PC-3 (cell line): Measurements from ENCODE around the gene INPPL1. TPM values are rescaled to one million over a fixed set of nuclear protein-coding genes. Genes with fewer than 3 reads are reported as not detected.
A peak's percentile ranks its signal among the peaks of the same experiment; 100 is the strongest.

ENCODE experiments used
- ATAC-seq: fragments of 200-7000 bp; cut with Tn5 transposase; 2 replicates; pipeline ENCODE4 v1.9.1; 2020; ENCODE audit warnings: mild to moderate bottlenecking, moderate library complexity
- Bru-seq: library from RNA; stranded (reverse); fragments of 400-500 nt; gene quantifications from one replicate; lab custom pipeline; 2021; lab: Mats Ljungman, UMichigan
- BruChase-seq, 2 experiments: library from RNA; stranded (reverse); fragments of 400-500 nt; gene quantifications; one replicate each; lab custom pipeline; 2021; lab: Mats Ljungman, UMichigan
- BruUV-seq: library from RNA; stranded (reverse); fragments of 400-500 nt; replicated peaks from 2 replicates; lab custom pipeline; 2021; lab: Mats Ljungman, UMichigan
- CTCF ChIA-PET: fragments of 300-600 bp; sonication (Branson Sonifier 250); formaldehyde crosslinking; loops from one replicate; lab custom pipeline; 2022; ENCODE audit warnings: antibody characterized with exemption; lab: Charles Lee
- POLR2A ChIA-PET: fragments of 300-600 bp; sonication (Branson Sonifier 250); formaldehyde crosslinking; loops from one replicate; lab custom pipeline; 2022; ENCODE audit warnings: antibody characterized with exemption; ENCODE audit not compliant: unreplicated experiment; lab: Charles Lee
- DNase-seq: peaks from one replicate; pipeline ENCODE4 v3.0.0-alpha.2; 2015
- H2AFZ ChIP-seq: fragments of 300-600 bp; sonication (generic); 2 replicates; pipeline ENCODE4 v1.6.0; 2016; ENCODE audit warnings: antibody characterized with exemption, low read length
- H3F3A ChIP-seq: fragments of 300-600 bp; sonication (generic); one replicate; pipeline ENCODE4 v1.6.0; 2017; ENCODE audit warnings: antibody characterized with exemption, low read length, control low read depth, mild to moderate bottlenecking; ENCODE audit not compliant: unreplicated experiment
- H3K27ac ChIP-seq: fragments of 300-600 bp; sonication (generic); 2 replicates; pipeline ENCODE4 v1.5.1; 2016; ENCODE audit warnings: mild to moderate bottlenecking, low read length
- H3K27me3 ChIP-seq: fragments of 300-600 bp; sonication (generic); 2 replicates; pipeline ENCODE4 v1.6.1; 2016; ENCODE audit warnings: low read length, mixed read lengths
- H3K36me3 ChIP-seq: fragments of 300-600 bp; sonication (generic); 2 replicates; pipeline ENCODE4 v1.6.1; 2016; ENCODE audit warnings: low read depth, mixed run types, low read length, mixed read lengths
- H3K4me1 ChIP-seq: fragments of 300-600 bp; sonication (generic); 2 replicates; pipeline ENCODE4 v1.5.1; 2016; ENCODE audit warnings: low read length; ENCODE audit not compliant: insufficient read depth
- H3K4me2 ChIP-seq: fragments of 300-600 bp; sonication (generic); 2 replicates; pipeline ENCODE4 v1.6.0; 2016; ENCODE audit warnings: low read length
- H3K4me3 ChIP-seq: fragments of 300-600 bp; sonication (generic); 2 replicates; pipeline ENCODE4 v1.5.1; 2016; ENCODE audit warnings: mild to moderate bottlenecking, low read length, mixed read lengths
- H3K79me2 ChIP-seq: fragments of 300-600 bp; sonication (generic); 2 replicates; pipeline ENCODE4 v1.6.1; 2017; ENCODE audit warnings: low read length, mixed read lengths
- H3K9ac ChIP-seq: fragments of 300-600 bp; sonication (generic); 2 replicates; pipeline ENCODE4 v1.6.0; 2016; ENCODE audit warnings: mild to moderate bottlenecking, low read length
- H3K9me2 ChIP-seq: fragments of 300-600 bp; sonication (generic); replicated peaks from 2 replicates; pipeline ENCODE4 v1.6.1; 2016; ENCODE audit warnings: mixed run types, low read length, mixed read lengths
- H3K9me3 ChIP-seq: fragments of 300-600 bp; sonication (generic); 2 replicates; pipeline ENCODE4 v1.6.1; 2016; ENCODE audit warnings: low read length, mixed read lengths
- H4K20me1 ChIP-seq: fragments of 300-600 bp; sonication (generic); 2 replicates; pipeline ENCODE4 v1.6.1; 2016; ENCODE audit warnings: low read length, mixed read lengths
- EZH2 ChIP-seq: fragments of 300-600 bp; sonication (generic); IDR thresholded peaks from one replicate; pipeline ENCODE4 v1.6.1; 2017; ENCODE audit warnings: antibody characterized with exemption, mild to moderate bottlenecking, low read length; ENCODE audit not compliant: unreplicated experiment
- EZH2phosphoT487 ChIP-seq: fragments of 300-600 bp; sonication (generic); IDR thresholded peaks from 2 replicates; pipeline ENCODE4 v1.6.1; 2018; ENCODE audit warnings: mild to moderate bottlenecking, antibody characterized with exemption, low read length, borderline replicate concordance
- intact Hi-C: fragments of 100-400 bp; cut with micrococcal nuclease; formaldehyde crosslinking; loops from 2 replicates; pipeline ENCODE4 v1.9.0; 2023
- long read RNA-seq: library from polyadenylated mRNA; unstranded; transcript quantifications from one replicate; pipeline ENCODE4 v2.0.0, GENCODE V29; 2021; ENCODE audit not compliant: unreplicated experiment
- total RNA-seq: library from RNA; depleted of rRNA; stranded (reverse); fragments of >200 nt; gene quantifications from 2 replicates; pipeline ENCODE4 v1.2.3, GENCODE V29; 2014; rRNA removed
- TF ChIP-seq, protein P1 (sequence below): fragments of 300-600 bp; sonication (generic); conservative IDR thresholded peaks from 2 replicates; pipeline ENCODE4 v1.5.1; 2017; ENCODE audit warnings: antibody characterized with exemption, low read depth, mild to moderate bottlenecking, low read length

INPPL1 gene
- total RNA-seq (100 and 121 TPM in 2 replicates), Bru-seq, nascent RNA (percentile 82 among the genes with signal in this experiment), BruChase-seq, experiment 1, labeled RNA remaining after a 6-hour chase (percentile 95 among the genes with signal in this experiment), BruChase-seq, experiment 2, labeled RNA remaining after a 2-hour chase (percentile 92 among the genes with signal in this experiment)
- long read RNA-seq, full-length matches to known transcripts = 6 of 216 reads
- long read RNA-seq, partial matches to known transcripts = 196 of 216 reads
- long read RNA-seq, other reads (novel, unspliced or antisense) = 14 of 216 reads

DNA sequence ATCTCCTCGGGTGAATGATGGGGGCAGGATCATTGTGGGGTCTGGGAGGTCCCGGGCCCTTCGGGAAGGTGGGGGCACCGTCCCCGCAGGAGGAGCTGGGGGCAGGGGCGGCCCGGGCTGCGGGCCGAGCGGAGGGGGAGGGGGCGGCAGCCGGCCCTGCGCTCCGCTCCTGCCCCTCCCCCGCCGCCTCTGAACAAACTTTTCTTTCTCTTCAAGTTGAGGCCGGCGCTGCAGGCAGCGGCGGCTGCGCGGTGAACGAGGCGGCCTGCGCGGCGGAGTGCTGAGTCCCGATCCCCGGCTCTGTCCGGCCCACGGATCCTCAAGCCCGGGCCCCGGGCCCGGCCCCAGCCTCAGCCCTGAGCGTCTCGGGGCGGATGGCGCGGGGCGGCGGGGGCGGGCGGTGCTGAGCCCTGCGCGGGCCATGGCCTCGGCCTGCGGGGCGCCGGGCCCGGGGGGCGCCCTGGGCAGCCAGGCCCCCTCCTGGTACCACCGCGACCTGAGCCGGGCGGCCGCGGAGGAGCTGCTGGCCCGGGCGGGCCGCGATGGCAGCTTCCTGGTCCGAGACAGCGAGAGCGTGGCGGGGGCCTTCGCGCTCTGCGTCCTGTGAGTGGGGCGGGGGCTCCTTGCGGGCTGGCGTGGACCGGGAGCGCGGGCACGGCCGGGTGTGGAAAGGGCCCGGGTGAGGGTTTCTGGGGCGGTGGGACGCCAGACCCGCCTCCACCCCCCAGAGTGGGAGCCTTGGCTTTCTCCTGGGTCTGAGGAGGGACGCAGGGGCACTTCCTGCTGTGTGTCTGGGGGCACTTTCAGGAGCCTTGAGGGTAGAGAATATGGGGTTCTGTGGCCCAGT, at the start of gene INPPL1:
TSS of gene INPPL1 (plus strand) at position 204 of the 847 bp plus-strand sequence. CDS start at position 422, 218 bp downstream.
- Histone ChIP-seq H3K9ac (peak within 1 kb of the TSS; percentile 66), H3K4me1 (peaks cover 14% of the 10 kb centered on the region), H3K27ac (peak within 1 kb of the TSS; percentile 34), H3K36me3 (peaks cover 14% of the 10 kb centered on the region; the same call in 1 of the 2 replicates), H3K27me3 (no peaks in the 10 kb centered on the region), H4K20me1 (no peaks in the 10 kb centered on the region), H3K9me2 (no peaks in the 10 kb centered on the region), H3K4me3 (peak within 1 kb of the TSS; percentile 97), H3K9me3 (no peaks in the 10 kb centered on the region), H3K79me2 (peaks cover 37% of the 10 kb centered on the region), H3K4me2 (peak within 1 kb of the TSS; percentile 100), H3F3A (no peaks in the 10 kb centered on the region), H2AFZ (peak within 1 kb of the TSS; percentile 99)
- BruUV-seq = no TSS peak
- ATAC-seq = peak; percentile 7
- TF ChIP-seq, protein P1, sequence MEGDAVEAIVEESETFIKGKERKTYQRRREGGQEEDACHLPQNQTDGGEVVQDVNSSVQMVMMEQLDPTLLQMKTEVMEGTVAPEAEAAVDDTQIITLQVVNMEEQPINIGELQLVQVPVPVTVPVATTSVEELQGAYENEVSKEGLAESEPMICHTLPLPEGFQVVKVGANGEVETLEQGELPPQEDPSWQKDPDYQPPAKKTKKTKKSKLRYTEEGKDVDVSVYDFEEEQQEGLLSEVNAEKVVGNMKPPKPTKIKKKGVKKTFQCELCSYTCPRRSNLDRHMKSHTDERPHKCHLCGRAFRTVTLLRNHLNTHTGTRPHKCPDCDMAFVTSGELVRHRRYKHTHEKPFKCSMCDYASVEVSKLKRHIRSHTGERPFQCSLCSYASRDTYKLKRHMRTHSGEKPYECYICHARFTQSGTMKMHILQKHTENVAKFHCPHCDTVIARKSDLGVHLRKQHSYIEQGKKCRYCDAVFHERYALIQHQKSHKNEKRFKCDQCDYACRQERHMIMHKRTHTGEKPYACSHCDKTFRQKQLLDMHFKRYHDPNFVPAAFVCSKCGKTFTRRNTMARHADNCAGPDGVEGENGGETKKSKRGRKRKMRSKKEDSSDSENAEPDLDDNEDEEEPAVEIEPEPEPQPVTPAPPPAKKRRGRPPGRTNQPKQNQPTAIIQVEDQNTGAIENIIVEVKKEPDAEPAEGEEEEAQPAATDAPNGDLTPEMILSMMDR = no peak
- TF ChIP-seq EZH2 = no peak
- TF ChIP-seq EZH2phosphoT487 = no peak
- ChIA-PET CTCF (interaction anchor here (0.6 kb wide), 1 partner anchor 21 kb away, joined by 4 read pairs; no protein-coding TSS in a partner anchor), POLR2A (no interaction called here)
- DNase-seq = peak; percentile 43
- intact Hi-C loops = loop anchor here (2.0 kb wide), 1 partner anchor 14 kb away; no protein-coding TSS in a partner anchor

GRCh38 chr11:72177656-72178055, 46.9 kb upstream of the INPPL1 start:
- Histone ChIP-seq H3K4me1 (peaks cover 7% of the 10 kb centered on the region; the same call in 1 of the 2 replicates), H3K27ac (no peak overlapping the region), H3F3A (no peaks in the 10 kb centered on the region), H4K20me1 (no peaks in the 10 kb centered on the region), H3K36me3 (no peaks in the 10 kb centered on the region), H2AFZ (no peak overlapping the region), H3K9me3 (no peaks in the 10 kb centered on the region), H3K9me2 (no peaks in the 10 kb centered on the region), H3K9ac (no peak overlapping the region), H3K4me3 (no peak overlapping the region), H3K79me2 (no peaks in the 10 kb centered on the region), H3K27me3 (0 out of 2 replicates have a peak, but pooled peaks cover 3% of the 10 kb centered on the region), H3K4me2 (no peak overlapping the region)
- DNase-seq (no peak), ATAC-seq (no peak)
- no peak for TF ChIP-seq EZH2phosphoT487
- TF ChIP-seq, protein P1 = no peak
- TF ChIP-seq EZH2 = no peak
- BruUV-seq = no TSS peak
- POLR2A ChIA-PET = no interaction called here
- intact Hi-C loops = no loop called here
- CTCF ChIA-PET = no interaction called here
